ENCODE measurements around the gene ADGRG7.

The ADGRG7 gene

DNA sequence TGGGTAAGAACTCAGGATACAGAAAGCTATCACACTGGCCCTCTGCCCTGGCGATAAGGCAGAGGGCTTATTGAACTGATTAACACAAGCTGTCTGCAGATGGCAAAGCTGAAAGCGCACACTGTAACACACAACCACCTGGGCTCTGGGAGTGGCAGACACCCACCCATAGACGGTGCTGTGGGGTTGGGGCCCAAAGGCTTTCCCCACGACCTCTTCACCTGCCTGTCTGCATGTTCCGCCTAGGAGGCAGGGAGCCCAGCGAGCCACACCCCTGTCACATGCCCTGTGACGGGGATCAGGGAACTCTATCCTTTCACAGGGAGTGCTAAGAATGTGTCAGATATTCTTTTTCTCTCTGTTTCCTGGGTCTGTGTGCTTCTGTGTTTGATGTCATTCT lies 87.8 kb downstream of the ADGRG7 start:
- in situ Hi-C loops (cut with HindIII; ENCODE audit: low sequenced_read_pairs): no loop called here

DNA sequence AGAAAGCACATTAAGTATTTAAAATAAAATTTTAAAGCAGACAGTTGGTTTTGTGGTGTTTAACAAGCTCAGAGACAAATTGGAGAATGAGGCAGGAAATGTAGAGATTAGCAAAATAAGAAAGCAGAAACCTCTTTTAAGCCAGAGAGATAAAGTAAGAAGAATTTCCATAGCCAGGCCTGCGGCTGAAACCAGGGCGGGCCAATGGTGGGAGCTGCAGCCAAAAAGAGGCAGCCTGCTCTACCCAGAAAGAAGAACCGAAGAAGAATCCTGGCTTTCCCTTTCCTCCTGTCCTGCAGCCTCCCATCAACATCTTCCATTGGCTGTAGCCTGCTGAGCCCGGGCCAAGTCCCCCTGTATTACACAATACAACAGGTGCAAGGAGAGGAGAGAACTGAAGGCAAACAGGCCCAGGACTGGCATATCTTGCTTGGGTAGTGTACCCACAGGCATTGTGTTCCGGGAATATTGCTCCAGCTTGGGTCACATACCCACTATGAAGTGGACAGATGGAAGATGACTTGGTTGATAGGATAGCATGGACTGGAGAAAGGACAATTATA lies 88.4 kb downstream of the ADGRG7 start:
- in situ Hi-C loops (cut with HindIII; ENCODE audit: low sequenced_read_pairs): no loop called here

DNA sequence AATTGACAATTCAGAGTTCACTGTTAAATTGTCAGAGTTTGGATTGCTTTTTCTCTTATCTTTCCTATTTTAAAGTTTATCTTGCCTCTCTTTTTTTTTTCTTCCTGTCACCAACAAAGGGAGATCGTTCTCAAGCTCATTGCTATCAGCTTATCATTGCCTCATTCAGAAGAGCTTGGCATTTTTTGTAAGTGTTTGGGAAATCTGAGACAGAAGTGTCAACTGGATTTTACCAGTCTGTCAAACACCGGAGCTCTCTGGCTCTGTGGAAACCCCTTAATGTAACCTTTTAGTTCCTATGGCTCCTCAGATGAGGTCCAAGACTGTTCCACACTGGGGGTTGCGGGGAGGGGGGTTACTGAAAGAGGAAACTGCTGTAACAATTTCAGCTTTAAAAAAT lies 89.3 kb downstream of the ADGRG7 start:
- in situ Hi-C loops (cut with HindIII; ENCODE audit: low sequenced_read_pairs): no loop called here

DNA sequence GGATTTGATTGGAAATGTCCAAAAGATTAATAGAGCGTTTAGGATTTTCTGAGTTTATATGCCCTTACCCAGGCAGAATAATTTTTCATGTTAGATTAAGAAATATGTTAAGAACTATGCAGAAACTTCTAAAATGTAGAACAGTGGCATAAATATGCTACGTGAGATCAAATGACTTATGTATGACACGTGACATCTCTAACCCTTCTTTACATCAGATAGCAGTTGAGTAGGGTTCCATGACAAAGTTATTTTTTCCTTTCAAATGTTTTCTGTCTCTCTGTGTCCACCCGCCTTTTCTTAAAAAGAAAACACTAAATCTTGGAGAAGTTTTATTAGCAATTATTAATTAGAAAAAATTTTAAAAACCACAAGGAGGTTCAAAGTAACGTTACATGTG lies 91.3 kb downstream of the ADGRG7 start:
- in situ Hi-C loops (cut with HindIII; ENCODE audit: low sequenced_read_pairs): no loop called here

DNA sequence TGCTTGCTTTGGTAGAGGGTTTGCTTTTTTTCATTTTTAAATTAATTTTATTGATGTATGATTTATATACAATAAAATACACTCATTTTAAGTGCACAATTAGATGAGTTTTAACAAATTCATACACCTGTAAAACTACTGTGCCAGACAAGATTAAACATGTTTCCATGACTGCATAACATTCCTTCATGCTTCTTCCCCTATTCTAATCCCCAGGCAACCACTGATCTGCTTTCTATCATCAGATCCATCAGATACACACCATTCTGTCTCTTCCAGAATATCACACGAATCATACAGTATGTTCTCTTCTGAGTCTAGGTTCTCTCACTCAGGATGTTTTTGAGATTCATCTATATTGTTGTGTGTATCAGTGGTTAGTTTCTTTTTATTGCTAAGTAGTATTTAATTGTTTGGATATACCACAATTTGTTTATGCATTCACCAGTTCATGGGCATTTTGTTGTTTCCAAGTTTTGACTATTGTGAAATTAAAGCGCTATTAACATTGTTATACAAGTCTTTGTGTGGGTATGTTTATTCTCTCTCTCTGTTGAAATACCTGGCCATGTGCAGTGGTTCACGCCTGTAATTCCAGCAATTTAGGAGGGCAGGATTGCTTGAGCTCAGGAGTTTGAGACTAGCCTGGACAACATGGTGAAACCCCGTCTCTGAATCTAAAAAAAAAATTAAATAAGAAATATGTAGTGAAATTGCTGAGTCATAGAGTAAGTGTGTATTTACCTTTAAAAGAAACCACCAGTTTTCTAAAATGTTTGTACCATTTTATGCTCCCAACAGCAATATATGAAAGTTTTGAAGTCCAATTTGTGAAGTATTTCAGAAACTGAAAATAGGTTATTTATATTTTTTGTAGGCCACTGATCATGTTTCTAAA lies 92.9 kb downstream of the ADGRG7 start:
- in situ Hi-C loops (cut with HindIII; ENCODE audit: low sequenced_read_pairs): no loop called here

DNA sequence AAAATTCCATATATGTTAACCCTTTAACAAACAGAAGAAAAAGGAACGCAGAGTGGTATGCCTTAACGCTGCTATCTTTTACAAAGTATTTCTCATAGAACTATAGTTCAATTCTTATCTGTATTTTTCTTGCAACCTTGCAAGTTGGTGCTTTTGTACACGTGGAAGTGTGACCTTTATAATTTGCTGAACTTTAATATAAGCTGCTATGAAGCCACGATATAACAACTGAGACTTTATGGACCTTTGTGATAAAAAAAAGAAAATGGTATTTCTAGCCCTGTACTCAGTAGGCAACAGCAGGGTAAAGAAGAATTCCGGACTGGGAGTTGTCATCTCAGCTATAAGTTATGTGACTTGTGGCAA lies 93.6 kb downstream of the ADGRG7 start:
- in situ Hi-C loops (cut with HindIII; ENCODE audit: low sequenced_read_pairs): no loop called here

DNA sequence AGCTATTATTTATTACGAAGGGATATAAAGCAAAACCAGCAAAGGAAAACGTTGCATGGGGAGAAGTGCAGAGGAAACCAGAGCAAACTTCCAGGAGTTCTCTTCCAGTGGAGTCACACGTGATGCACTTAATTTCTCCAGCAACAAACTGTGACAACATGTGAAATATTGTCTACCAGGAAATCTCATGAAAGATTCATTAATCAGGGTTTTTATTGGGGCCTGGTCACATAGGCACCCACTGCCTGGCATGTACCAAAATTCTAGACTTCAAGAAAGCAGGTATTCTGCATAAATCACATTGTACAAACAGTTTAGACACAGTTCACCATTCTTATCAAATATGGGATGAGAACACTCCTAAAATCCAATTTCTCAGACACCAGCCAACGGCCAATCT lies 94.5 kb downstream of the ADGRG7 start:
- in situ Hi-C loops (cut with HindIII; ENCODE audit: low sequenced_read_pairs): no loop called here

DNA sequence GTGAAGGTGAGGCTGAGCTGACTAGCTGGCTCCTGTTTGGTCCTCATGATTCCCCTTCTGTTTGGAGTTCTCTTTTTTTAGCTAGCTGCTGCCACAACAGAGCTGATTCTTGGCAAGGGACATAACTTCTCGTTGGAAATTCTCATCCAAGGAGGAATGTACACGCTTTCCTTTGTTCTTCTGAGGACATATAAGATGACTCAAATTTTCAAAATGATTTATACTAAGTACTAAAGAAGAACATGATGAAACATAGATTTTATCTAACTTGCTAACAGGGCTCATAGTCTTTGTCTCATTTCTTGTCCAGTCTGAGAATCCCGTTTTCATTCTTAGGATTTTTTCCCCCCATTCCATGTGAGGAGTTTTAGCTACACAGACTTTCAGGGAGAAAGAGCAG lies 97.0 kb downstream of the ADGRG7 start:
- in situ Hi-C loops (cut with HindIII; ENCODE audit: low sequenced_read_pairs): no loop called here

DNA sequence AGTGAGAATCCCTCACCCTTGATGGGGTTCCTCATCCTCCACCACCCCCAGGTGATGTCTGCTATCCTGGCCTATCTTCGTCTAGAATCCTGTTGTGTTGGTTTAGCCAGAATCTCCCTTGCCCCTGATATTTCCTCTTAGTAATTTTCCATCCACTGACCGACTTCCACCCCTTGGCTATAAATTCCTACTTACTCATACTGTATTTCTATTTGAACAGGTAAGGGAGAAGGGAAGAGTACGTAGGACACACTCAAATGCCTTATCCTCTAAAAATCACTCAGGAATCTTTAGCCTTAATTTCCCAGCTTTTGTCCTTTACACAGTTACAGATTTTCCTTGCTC lies 99.2 kb downstream of the ADGRG7 start:
- in situ Hi-C loops (cut with HindIII; ENCODE audit: low sequenced_read_pairs): no loop called here

DNA sequence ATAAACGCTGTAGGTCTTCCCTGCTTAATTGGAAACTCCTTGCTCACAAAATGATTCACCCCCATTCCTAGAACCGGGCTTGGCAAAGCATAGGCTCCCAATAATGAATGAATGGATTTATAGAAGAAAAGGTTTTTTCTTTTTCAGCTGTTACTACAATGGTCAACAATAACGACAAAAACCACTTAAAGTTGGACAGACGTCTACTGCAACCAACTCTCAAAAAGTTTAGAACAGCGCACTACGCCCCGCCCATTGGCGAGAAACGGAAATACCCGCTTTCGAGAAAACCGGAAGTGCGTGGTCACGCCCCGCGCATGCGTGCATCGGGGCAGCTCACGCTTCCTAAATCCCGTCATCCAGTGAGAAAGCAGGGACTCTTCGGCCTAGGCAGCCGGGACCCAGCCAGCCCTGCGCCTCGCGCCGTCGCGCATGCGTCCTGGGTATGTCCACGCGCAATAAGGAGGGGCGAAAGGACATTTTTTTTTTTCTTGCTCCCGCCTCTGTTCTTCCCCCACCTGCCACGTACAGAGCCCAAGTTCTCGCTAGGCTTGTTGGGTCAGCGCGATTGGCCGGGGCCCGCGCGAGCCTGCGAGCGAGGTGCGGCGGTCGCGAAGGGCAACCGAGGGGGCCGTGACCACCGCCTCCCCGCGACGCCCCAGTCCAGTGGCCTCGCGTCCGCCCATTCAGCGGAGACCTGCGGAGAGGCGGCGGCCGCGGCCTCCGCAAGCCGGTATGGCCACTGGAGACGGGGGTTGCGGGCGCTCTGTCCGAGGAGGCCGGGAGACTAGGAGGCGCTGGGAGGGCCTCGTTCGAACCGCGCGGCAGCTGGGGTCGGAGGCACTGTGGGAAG lies 99.8 kb downstream of the ADGRG7 start, which contains the start of gene TFG:
TFG (plus strand) TSS at position 506 of the 853 bp plus-strand sequence. CDS start 4,192 bp downstream, outside the sequence.
- in situ Hi-C loops (cut with HindIII; ENCODE audit: low sequenced_read_pairs): no loop called here

DNA sequence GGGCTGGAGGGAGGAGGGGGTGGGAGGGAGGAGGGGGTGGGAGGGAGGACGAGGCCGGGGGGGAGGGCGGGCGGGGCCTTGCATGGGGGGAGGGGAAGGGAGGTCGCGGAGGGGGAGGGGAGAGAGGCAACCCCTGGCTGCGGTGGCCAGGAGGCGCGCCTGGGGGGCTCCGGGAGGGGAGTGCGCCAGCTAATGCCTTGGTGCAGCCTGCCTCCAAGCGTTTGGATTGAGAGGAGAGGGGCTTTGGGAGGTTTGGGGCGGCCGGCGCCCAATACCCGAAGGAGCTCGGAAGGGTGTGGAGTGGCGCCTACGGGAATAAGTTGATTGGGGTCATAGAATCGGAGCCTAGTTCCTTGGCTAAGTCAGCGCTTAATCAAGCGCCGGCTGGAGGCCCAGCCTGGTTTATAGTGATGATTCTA lies 100.5 kb downstream of the ADGRG7 start:
- in situ Hi-C loops (cut with HindIII; ENCODE audit: low sequenced_read_pairs): no loop called here

DNA sequence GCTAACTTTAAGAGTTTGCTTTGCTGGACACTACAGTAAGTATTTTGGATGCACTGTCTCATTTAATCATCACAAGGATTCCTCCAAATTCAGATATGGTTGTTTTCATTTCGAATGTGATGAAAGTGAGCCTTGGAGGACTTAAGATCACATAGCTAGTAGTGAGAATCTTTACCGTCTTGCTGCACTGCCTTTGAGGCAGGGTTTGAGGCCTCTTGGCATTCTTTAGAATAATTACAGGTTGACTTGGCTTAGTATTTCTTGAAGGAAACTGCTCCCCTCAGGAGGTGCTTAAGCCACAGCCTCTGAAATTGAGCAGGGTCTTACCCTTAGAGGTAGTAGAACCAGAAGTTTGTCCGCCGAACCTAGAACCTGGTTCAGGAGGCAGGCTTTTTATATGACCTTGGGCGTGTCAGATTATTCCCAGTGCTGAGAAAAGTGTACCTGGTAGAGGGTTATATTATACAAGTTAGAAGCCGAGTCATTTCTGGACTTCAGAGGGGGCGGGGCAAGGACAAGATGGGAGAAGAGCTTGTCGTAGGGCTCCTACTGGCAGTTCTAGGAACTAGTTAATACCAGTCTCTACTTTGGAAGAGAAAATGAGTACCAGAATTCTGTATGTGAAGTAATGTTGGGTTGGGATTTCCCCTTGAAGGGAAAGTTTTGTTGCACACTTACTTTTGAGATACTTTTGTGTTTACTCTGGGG lies 101.0 kb downstream of the ADGRG7 start:
- in situ Hi-C loops (cut with HindIII; ENCODE audit: low sequenced_read_pairs): no loop called here

DNA sequence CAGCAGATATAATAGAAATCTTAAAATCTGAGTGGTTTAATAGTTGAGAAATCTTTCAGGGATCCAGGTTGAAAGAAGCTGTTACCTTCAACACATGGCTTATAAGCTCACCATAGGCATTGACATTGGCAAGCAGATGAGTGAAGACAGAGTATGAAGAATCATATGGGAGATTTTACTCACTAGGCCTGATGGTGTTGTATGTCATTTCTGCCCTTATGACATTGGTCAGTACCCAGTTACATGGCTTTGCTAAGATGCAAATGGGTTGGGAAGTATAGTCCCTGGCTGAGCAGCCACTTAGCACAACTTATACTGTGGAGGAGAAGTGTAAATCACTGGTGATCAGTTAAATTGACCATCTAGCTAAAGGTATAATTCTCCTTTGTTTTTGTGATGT lies 105.8 kb downstream of the ADGRG7 start:
- in situ Hi-C loops (cut with HindIII; ENCODE audit: low sequenced_read_pairs): no loop called here

DNA sequence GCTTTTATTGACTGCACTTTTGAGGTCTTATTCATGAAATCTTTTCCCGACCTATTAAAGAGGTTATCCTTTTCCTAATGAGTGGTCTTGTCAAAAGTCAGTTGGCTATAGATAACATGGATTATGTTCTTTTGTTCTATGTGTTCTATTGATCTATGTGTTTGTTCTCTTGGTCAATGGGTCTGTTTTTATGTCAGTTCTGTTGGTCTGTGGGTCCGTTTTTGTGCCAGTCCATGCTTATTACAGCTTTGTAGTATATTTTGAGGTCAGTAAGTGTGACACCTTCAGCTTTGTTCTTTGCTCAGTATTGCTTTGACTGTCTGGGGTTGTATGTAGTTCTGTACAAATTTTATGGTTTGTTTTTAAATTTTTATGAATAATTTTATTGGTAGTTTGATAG lies 107.7 kb downstream of the ADGRG7 start:
- in situ Hi-C loops (cut with HindIII; ENCODE audit: low sequenced_read_pairs): no loop called here

DNA sequence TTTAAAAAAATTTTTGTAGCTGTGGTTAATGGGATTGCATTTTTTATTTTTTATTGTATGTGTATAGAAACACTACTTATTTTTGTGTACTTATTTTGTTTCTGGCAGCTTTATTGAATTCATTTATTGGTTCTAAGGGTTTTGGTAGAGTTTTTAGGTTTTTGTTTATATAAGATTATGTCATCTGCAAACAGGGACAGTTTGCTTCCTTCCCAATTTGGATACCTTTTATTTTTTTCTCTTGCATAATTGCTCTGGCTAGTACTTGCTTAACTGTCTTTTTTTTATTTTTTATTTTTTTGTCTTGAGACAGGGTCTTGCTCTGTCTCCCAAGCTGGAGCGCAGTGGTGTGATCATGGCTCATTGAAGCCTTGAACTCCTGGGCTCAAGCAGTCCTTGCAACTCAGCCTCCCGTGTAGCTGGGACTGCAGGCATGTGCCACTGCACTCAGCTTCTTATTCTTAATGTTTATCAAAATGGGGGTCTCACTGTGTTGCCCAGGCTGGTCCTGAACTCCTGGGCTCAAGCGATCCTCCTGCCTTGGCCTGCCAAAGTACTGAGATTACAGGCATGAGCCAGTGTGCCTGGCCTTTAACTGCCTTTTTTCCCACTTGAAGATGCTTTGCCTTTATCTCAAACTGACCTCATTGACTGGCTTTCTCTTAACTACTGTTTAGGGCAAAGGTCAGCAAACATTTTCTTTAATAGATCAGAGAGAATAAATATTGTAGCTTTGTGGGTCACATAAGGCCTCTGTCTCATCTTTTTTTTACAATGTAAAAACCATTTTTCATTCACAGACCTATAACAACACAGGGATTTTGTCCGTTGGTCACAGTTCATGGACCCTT lies 108.5 kb downstream of the ADGRG7 start:
- in situ Hi-C loops (cut with HindIII; ENCODE audit: low sequenced_read_pairs): no loop called here

DNA sequence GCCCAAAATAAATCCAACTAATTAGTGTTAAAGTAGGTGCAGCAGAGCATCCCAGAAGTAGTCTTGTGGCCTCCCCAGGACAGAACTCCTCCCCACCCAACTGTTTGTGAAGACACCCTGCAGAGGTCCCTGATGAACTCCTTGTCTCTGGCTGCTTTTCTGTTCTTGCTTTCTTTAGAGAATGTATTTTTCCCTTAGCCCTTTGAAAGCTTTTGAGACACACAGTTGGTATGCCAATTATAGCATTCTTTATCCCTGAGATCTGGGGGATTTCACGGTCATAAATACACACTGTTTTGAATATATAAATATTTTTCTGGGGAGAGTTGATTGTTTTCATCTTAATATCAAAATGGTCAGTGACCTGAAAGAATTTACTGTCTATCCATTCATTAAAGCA lies 109.7 kb downstream of the ADGRG7 start:
- in situ Hi-C loops (cut with HindIII; ENCODE audit: low sequenced_read_pairs): no loop called here

DNA sequence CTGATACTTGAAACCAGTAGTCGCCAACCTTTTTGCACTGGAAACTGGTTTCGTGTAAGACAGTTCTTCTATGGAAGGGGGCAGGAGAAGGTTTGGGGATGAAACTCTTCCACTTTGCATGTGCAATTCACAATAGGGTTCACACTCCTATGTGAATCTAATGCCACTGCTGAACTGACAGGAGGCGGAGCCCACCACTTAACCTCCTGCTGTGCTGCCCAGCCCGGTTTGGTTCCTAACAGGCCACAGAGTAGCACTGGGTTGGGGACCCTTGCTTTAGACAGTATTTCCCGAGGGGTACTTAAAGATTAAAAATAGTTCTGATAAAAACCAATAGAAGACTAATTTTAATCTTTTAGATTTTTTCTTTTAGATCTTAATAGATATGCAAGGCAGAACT lies 111.0 kb downstream of the ADGRG7 start:
- in situ Hi-C loops (cut with HindIII; ENCODE audit: low sequenced_read_pairs): no loop called here

DNA sequence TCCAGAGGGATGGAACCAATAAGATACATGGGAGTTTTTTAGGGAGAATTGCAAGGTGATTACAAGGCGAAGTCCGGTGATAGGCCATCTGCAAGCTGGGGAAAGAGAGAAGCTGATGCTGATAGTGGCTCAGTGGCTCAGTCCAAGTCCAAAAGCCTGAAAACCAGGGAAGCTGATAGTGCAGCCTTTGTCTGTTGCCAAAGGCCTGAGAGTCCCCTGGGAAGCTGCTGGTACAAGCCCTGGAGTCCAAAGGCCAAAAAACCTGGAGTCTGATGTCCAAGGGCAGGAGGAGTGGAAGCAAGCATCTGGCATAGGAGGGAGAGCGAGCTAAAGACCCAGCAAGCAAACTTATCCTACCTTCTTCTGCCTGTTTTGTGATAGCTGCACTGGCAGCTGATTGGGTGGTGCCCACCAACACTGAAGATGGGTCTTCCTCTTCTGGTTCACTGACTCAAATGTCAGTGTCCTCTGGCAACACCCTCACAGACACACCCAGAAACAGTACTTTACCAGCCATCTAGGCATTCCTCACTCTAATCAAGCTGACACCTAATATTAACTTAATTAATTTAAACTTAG lies 116.6 kb downstream of the ADGRG7 start:
- in situ Hi-C loops (cut with HindIII; ENCODE audit: low sequenced_read_pairs): no loop called here

DNA sequence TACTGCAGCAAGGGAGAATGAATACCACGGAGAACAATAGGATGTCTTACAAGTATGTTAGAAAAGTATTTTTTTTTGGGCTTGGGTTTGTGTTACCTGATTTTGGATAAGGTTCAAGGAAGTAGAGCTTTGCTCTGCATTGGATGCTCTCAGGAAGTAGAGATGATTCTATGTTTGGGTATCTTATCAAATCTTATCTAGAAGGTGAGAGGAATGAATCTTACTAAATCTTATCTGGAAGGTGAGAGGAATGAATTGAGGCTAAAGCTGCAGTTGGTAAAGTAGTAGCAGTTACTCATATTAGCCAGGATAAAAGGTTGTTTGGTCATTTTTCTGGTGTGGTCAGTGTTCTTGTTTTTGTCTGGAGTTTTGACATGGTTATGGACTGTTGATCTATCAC lies 117.3 kb downstream of the ADGRG7 start:
- in situ Hi-C loops (cut with HindIII; ENCODE audit: low sequenced_read_pairs): no loop called here

DNA sequence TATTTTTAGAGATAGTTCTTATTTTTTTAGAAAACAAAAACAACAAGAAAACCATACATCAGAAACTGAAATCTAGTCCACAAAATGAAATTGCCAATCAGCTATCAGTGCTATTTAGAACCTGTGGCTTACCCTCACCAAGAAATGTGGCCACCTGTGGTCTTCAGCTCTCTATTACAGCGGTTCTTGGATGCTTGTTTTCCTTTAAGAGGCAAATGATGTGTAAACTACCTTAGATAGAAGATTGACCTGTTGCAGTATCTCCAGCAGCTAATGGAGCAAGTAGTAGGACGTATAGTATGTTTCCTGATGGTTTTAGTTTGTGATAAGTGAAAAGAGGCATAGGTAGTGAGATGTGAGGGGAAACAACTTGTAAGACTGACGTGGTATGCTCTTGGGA lies 121.1 kb downstream of the ADGRG7 start:
- in situ Hi-C loops (cut with HindIII; ENCODE audit: low sequenced_read_pairs): no loop called here

All from endothelial cell of hepatic sinusoid (primary cell).